GM18507 (cell line): ENCODE measurements around the gene STH.
"Not testable (repeated sequence)": the region's sequence is repeated elsewhere in the genome, so short reads cannot be mapped to it uniquely, and the experiment has no call there.

Experiments
- DNase-seq: peaks from one replicate; pipeline ENCODE4 v3.0.0; 2011; ENCODE audit warnings: low read depth; ENCODE audit not compliant: insufficient read length; ENCODE audit errors: extremely low spot score
- FAIRE-seq: peaks from 2 replicates; lab custom pipeline; 2011; peaks lifted over from hg19 to GRCh38; lab: Jason Lieb, UNC

The STH gene

GRCh38 chr17:46000757-46001156 is 1.7 kb downstream of the STH start:
- DNase-seq (no peak), FAIRE-seq (no peak)

GRCh38 chr17:46001390-46002310 is 2.6 kb downstream of the STH start:
- DNase-seq (no peak), FAIRE-seq (no peak)

GRCh38 chr17:46002311-46002972 is 3.4 kb downstream of the STH start:
- DNase-seq (peak; percentile 55), FAIRE-seq (peak; percentile 96)

DNA sequence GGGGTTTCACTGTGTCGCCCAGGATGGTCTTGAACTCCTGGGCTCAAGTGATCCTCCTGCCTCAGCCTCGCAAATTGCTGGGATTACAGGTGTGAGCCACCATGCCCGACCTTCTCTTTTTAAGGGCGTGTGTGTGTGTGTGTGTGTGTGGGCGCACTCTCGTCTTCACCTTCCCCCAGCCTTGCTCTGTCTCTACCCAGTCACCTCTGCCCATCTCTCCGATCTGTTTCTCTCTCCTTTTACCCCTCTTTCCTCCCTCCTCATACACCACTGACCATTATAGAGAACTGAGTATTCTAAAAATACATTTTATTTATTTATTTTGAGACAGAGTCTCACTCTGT is 3.9 kb downstream of the STH start:
- FAIRE-seq (no peak), DNase-seq (no peak)

- FAIRE-seq = no peak
Observed at GRCh38 chr17:46003907-46004748, 5.1 kb downstream of the STH start.

GRCh38 chr17:46006082-46006481 is 7.0 kb downstream of the STH start:
- FAIRE-seq, DNase-seq: not testable (repeated sequence)

More at GRCh38 chr17:46003907-46004748, 5.1 kb downstream of the STH start:
- no peak for DNase-seq

- FAIRE-seq (no peak), DNase-seq (no peak)
Observed at GRCh38 chr17:46007461-46007965, 8.5 kb downstream of the STH start.

- FAIRE-seq = no peak
- no peak for DNase-seq
Observed at GRCh38 chr17:46008591-46008990, 9.5 kb downstream of the STH start.

DNA sequence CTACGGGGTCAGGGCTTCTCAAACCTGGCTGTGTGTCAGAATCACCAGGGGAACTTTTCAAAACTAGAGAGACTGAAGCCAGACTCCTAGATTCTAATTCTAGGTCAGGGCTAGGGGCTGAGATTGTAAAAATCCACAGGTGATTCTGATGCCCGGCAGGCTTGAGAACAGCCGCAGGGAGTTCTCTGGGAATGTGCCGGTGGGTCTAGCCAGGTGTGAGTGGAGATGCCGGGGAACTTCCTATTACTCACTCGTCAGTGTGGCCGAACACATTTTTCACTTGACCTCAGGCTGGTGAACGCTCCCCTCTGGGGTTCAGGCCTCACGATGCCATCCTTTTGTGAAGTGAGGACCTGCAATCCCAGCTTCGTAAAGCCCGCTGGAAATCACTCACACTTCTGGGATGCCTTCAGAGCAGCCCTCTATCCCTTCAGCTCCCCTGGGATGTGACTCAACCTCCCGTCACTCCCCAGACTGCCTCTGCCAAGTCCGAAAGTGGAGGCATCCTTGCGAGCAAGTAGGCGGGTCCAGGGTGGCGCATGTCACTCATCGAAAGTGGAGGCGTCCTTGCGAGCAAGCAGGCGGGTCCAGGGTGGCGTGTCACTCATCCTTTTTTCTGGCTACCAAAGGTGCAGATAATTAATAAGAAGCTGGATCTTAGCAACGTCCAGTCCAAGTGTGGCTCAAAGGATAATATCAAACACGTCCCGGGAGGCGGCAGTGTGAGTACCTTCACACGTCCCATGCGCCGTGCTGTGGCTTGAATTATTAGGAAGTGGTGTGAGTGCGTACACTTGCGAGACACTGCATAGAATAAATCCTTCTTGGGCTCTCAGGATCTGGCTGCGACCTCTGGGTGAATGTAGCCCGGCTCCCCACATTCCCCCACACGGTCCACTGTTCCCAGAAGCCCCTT is 10.9 kb downstream of the STH start:
- no peak for DNase-seq
- no peak for FAIRE-seq

DNA sequence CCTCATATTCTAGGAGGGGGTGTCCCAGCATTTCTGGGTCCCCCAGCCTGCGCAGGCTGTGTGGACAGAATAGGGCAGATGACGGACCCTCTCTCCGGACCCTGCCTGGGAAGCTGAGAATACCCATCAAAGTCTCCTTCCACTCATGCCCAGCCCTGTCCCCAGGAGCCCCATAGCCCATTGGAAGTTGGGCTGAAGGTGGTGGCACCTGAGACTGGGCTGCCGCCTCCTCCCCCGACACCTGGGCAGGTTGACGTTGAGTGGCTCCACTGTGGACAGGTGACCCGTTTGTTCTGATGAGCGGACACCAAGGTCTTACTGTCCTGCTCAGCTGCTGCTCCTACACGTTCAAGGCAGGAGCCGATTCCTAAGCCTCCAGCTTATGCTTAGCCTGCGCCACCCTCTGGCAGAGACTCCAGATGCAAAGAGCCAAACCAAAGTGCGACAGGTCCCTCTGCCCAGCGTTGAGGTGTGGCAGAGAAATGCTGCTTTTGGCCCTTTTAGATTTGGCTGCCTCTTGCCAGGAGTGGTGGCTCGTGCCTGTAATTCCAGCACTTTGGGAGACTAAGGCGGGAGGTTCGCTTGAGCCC is 11.6 kb downstream of the STH start:
- DNase-seq (no peak), FAIRE-seq (no peak)

DNA sequence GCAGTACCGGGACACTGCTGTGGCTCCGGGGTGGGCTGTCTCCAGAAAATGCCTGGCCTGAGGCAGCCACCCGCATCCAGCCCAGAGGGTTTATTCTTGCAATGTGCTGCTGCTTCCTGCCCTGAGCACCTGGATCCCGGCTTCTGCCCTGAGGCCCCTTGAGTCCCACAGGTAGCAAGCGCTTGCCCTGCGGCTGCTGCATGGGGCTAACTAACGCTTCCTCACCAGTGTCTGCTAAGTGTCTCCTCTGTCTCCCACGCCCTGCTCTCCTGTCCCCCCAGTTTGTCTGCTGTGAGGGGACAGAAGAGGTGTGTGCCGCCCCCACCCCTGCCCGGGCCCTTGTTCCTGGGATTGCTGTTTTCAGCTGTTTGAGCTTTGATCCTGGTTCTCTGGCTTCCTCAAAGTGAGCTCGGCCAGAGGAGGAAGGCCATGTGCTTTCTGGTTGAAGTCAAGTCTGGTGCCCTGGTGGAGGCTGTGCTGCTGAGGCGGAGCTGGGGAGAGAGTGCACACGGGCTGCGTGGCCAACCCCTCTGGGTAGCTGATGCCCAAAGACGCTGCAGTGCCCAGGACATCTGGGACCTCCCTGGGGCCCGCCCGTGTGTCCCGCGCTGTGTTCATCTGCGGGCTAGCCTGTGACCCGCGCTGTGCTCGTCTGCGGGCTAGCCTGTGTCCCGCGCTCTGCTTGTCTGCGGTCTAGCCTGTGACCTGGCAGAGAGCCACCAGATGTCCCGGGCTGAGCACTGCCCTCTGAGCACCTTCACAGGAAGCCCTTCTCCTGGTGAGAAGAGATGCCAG is 12.9 kb downstream of the STH start:
- DNase-seq = no peak
- FAIRE-seq = no peak

- DNase-seq (no peak), FAIRE-seq (no peak)
Observed at GRCh38 chr17:46012506-46013079, 13.5 kb downstream of the STH start.

DNA sequence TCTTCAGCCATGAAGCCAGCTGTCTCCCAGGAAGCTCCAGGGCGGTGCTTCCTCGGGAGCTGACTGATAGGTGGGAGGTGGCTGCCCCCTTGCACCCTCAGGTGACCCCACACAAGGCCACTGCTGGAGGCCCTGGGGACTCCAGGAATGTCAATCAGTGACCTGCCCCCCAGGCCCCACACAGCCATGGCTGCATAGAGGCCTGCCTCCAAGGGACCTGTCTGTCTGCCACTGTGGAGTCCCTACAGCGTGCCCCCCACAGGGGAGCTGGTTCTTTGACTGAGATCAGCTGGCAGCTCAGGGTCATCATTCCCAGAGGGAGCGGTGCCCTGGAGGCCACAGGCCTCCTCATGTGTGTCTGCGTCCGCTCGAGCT is 14.1 kb downstream of the STH start:
- FAIRE-seq (no peak), DNase-seq (no peak)

DNA sequence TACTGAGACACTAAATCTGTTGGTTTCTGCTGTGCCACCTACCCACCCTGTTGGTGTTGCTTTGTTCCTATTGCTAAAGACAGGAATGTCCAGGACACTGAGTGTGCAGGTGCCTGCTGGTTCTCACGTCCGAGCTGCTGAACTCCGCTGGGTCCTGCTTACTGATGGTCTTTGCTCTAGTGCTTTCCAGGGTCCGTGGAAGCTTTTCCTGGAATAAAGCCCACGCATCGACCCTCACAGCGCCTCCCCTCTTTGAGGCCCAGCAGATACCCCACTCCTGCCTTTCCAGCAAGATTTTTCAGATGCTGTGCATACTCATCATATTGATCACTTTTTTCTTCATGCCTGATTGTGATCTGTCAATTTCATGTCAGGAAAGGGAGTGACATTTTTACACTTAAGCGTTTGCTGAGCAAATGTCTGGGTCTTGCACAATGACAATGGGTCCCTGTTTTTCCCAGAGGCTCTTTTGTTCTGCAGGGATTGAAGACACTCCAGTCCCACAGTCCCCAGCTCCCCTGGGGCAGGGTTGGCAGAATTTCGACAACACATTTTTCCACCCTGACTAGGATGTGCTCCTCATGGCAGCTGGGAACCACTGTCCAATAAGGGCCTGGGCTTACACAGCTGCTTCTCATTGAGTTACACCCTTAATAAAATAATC is 14.6 kb downstream of the STH start:
- no peak for FAIRE-seq

GRCh38 chr17:46019408-46019925 is 20.4 kb downstream of the STH start:
- DNase-seq, FAIRE-seq: not testable (repeated sequence)

More for the DNA sequence above, 14.6 kb downstream of the STH start:
- DNase-seq = no peak

- DNase-seq = no peak
- FAIRE-seq = peak; percentile 72
Observed at GRCh38 chr17:46020023-46020761, 21.1 kb downstream of the STH start.
